HCT116 (cell line): ENCODE data around the gene UPF1. TPM values are rescaled to one million over a fixed set of nuclear protein-coding genes. Genes with fewer than 3 reads are reported as not detected.

Experiments used
- ATAC-seq: fragments of 200-7000 bp; cut with Tn5 transposase; 2 replicates; pipeline ENCODE4 v1.9.1; 2020; ENCODE audit warnings: mild to moderate bottlenecking, moderate library complexity
- BruUV-seq: library from RNA; stranded (reverse); fragments of 400-500 nt; replicated peaks from 2 replicates; lab custom pipeline; 2021; lab: Mats Ljungman, UMichigan
- CTCF ChIA-PET: fragments of 300-600 bp; sonication (Branson Sonifier 250); formaldehyde crosslinking; loops from one replicate; lab custom pipeline; 2021; ENCODE audit warnings: antibody characterized with exemption; lab: Charles Lee
- POLR2A ChIA-PET: fragments of 300-600, 350-600 bp; sonication (Branson Sonifier 250); formaldehyde crosslinking; loops from one replicate; lab custom pipeline; 2021; ENCODE audit warnings: antibody characterized with exemption; lab: Charles Lee
- RAD21 ChIA-PET, 2 experiments: fragments of 300-600 bp; sonication (Branson Sonifier 250); formaldehyde crosslinking; loops; one replicate each; lab custom pipeline; 2023; ENCODE audit warnings: low total read pairs in 2 of 2; ENCODE audit not compliant: uncharacterized antibody in 2 of 2, unreplicated experiment in 2 of 2, low non-redundant PET in 1 of 2; lab: Charles Lee
- DNase-seq: peaks from one replicate; pipeline ENCODE4 v3.0.0-alpha.2; 2010; ENCODE audit warnings: low read depth, low spot score
- H2AFZ ChIP-seq: fragments of 200-600 bp; shearing (Covaris generic), sonication (generic); 2 replicates; pipeline ENCODE4 v1.6.1; 2017; ENCODE audit warnings: low read depth, mixed run types, mixed read lengths, antibody characterized with exemption, low read length; ENCODE audit not compliant: poor library complexity, severe bottlenecking
- H3K27ac ChIP-seq: 2 replicates; pipeline ENCODE4 v1.5.1; 2012; ENCODE audit warnings: low read depth, low read length
- H3K27me3 ChIP-seq: fragments of 200-600 bp; sonication (generic); 2 replicates; pipeline ENCODE4 v1.6.1; 2016; ENCODE audit warnings: mixed run types, low read length, mixed read lengths; ENCODE audit not compliant: insufficient read depth
- H3K36me3 ChIP-seq, 2 experiments: fragments of 200-500 bp in 1 of 2; fragments of 200-600 bp in 1 of 2; sonication (Bioruptor generic) in 1 of 2; sonication (generic) in 1 of 2; 2 replicates each; pipeline versions ENCODE4 v1.5.1 to v1.6.1; 2014 to 2016; ENCODE audit warnings: low read length in 2 of 2, inconsistent platforms in 1 of 2, mixed read lengths in 1 of 2, mixed run types in 1 of 2; ENCODE audit not compliant: insufficient read depth in 2 of 2, control insufficient read depth in 1 of 2
- H3K4me1 ChIP-seq, 2 experiments: fragments of 200-600 bp in 1 of 2; sonication (generic) in 1 of 2; 2 replicates each; pipeline versions ENCODE4 v1.5.1 to v1.6.1; 2012 to 2017; ENCODE audit warnings: low read length in 2 of 2, inconsistent platforms in 1 of 2, mild to moderate bottlenecking in 1 of 2, mixed read lengths in 1 of 2, mixed run types in 1 of 2, moderate library complexity in 1 of 2; ENCODE audit not compliant: insufficient read depth in 2 of 2, control insufficient read depth in 1 of 2
- H3K4me2 ChIP-seq: fragments of 200-600 bp; sonication (generic); 2 replicates; pipeline ENCODE4 v1.6.1; 2017; ENCODE audit warnings: mixed run types, low read length, mixed read lengths
- H3K4me3 ChIP-seq, 2 experiments: fragments of 200-600 bp in 1 of 2; sonication (generic) in 1 of 2; replicated peaks in 1 of 2; 2 replicates each; pipeline ENCODE4 v1.5.1; 2011 to 2016; ENCODE audit warnings: low read length in 2 of 2, control low read depth in 1 of 2, low read depth in 1 of 2, mild to moderate bottlenecking in 1 of 2, mixed read lengths in 1 of 2, mixed run types in 1 of 2
- H3K79me2 ChIP-seq: fragments of 200-600 bp; sonication (generic); 2 replicates; pipeline ENCODE4 v1.6.1; 2017; ENCODE audit warnings: mild to moderate bottlenecking, mixed run types, low read length, moderate library complexity, mixed read lengths; ENCODE audit not compliant: insufficient read depth
- H3K9ac ChIP-seq: fragments of 200-600 bp; sonication (generic); 2 replicates; pipeline ENCODE4 v1.6.1; 2016; ENCODE audit warnings: low read length, mixed read lengths
- H3K9me2 ChIP-seq: fragments of 200-600 bp; sonication (generic), shearing (Covaris generic); 2 replicates; pipeline ENCODE4 v1.6.1; 2017; ENCODE audit warnings: mixed run types, mild to moderate bottlenecking, moderate library complexity; ENCODE audit not compliant: insufficient read depth
- H3K9me3 ChIP-seq, 2 experiments: fragments of 200-500 bp in 1 of 2; fragments of 200-600 bp in 1 of 2; sonication (Bioruptor generic) in 1 of 2; sonication (generic) in 1 of 2; 2 replicates each; pipeline ENCODE4 v1.6.1; 2014 to 2017; ENCODE audit warnings: low read length in 2 of 2, mixed read lengths in 2 of 2, inconsistent platforms in 1 of 2, low read depth in 1 of 2, mild to moderate bottlenecking in 1 of 2, mixed run types in 1 of 2, moderate library complexity in 1 of 2; ENCODE audit not compliant: control insufficient read depth in 1 of 2, insufficient read depth in 1 of 2
- H4K20me1 ChIP-seq: fragments of 200-600 bp; sonication (generic), shearing (Covaris generic); 2 replicates; pipeline ENCODE4 v1.6.1; 2017; ENCODE audit warnings: mixed run types, mild to moderate bottlenecking, moderate library complexity; ENCODE audit not compliant: insufficient read depth
- CEBPB ChIP-seq: IDR thresholded peaks from 2 replicates; pipeline ENCODE4 v1.6.1; 2012; ENCODE audit warnings: low read depth
- EGR1 ChIP-seq: IDR thresholded peaks from 2 replicates; pipeline ENCODE4 v1.6.1; 2012; ENCODE audit warnings: low read depth
- EZH2 ChIP-seq: fragments of 200-600 bp; sonication (generic); IDR thresholded peaks from 2 replicates; pipeline ENCODE4 v1.6.1; 2017; ENCODE audit warnings: antibody characterized with exemption, mixed run types
- JUND ChIP-seq: IDR thresholded peaks from 2 replicates; pipeline ENCODE4 v1.6.1; 2012
- POLR2A ChIP-seq: IDR thresholded peaks from 2 replicates; pipeline ENCODE4 v1.7.0; 2011; ENCODE audit warnings: borderline replicate concordance; ENCODE audit not compliant: insufficient read depth, insufficient read length; ENCODE audit errors: extremely low read depth
- POLR2AphosphoS5 ChIP-seq: IDR thresholded peaks from 2 replicates; pipeline ENCODE4 v1.6.1; 2011; ENCODE audit warnings: mild to moderate bottlenecking, low read depth, low read length, moderate library complexity
- RAD21 ChIP-seq: IDR thresholded peaks from 2 replicates; pipeline ENCODE4 v1.6.1; 2012; ENCODE audit warnings: low read depth, mild to moderate bottlenecking
- TCF7L2 ChIP-seq: IDR thresholded peaks from 2 replicates; pipeline ENCODE4 v1.7.0; 2011; ENCODE audit warnings: borderline replicate concordance, inconsistent platforms; ENCODE audit not compliant: insufficient read depth, insufficient read length; ENCODE audit errors: extremely low read depth
- YY1 ChIP-seq: IDR thresholded peaks from 2 replicates; pipeline ENCODE4 v1.6.1; 2011; ENCODE audit warnings: low read length, low read depth, moderate library complexity, mild to moderate bottlenecking; ENCODE audit not compliant: insufficient replicate concordance; ENCODE audit errors: extremely low read depth
- ZFX ChIP-seq: fragments of 450-650 bp; IDR thresholded peaks from 2 replicates; pipeline ENCODE4 v1.6.1; 2017
- ZNF274 ChIP-seq: fragments of 200-500 bp; sonication (Bioruptor generic); IDR thresholded peaks from 2 replicates; pipeline ENCODE4 v1.6.1; 2014; ENCODE audit warnings: mild to moderate bottlenecking, low read depth, low read length, inconsistent platforms
- intact Hi-C: fragments of 100-400 bp; cut with micrococcal nuclease; formaldehyde crosslinking; loops from 2 replicates; pipeline ENCODE4 v1.10.0; 2022
- total RNA-seq: library from RNA; stranded (reverse); gene quantifications from one replicate; pipeline ENCODE4 v1.2.1, GENCODE V29; 2021; ENCODE audit not compliant: unreplicated experiment
- TF ChIP-seq, protein P1 (sequence below), 3 experiments: fragments of 200-600 bp in 1 of 3; sonication (generic) in 1 of 3; IDR thresholded peaks in 2 of 3; conservative IDR thresholded peaks in 1 of 3; 2 replicates each; pipeline ENCODE4 v1.5.1; 2012 to 2017; ENCODE audit warnings: low read depth in 2 of 3, low read length in 2 of 3, antibody characterized with exemption in 1 of 3, borderline replicate concordance in 1 of 3, control low read depth in 1 of 3, mild to moderate bottlenecking in 1 of 3, mixed read lengths in 1 of 3, mixed run types in 1 of 3, moderate library complexity in 1 of 3; ENCODE audit not compliant: insufficient read depth in 1 of 3
- TF ChIP-seq, protein P2 (sequence below): IDR thresholded peaks from 2 replicates; pipeline ENCODE4 v1.6.1; 2012

The UPF1 gene
- total RNA-seq, 1 experiment from 2014 or later = 78.5 TPM

DNA sequence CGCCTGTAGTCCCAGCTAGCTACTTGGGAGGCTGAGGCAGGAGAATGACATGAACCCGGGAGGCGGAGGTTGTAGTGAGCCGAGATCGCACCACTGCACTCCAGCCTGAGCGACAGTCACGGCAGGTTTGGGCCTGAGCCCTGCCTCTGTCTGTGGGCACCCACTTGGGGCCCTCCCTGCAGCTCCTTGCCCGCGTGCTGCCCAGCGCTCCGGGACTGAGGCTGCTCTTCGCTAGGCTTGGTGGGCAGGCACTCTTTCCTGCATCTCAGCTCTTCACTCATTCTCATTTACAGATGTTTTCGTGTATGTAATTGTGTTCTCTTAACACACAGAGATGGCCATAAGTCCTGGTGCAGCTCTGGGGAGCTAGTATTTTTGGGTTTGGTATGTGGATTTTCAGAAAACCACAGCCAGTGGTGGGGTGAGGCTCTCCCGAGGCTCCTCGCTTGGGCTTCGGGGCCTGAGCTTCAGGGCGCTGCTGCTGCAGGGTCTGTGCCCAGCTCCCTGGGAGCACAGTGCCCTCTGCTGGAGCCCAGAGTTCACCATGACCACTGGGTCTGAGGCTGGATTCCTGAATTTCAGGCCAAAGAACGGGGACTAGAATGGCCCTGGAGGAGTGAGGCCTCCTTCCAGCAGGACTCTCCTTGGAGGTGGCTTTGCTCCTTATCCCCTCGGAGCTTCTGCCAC, 15.2 kb downstream of the UPF1 start:
- ChIA-PET CTCF (interaction anchor here (0.7 to 2.8 kb wide), 15 partner anchors 9 to 406 kb away, joined by 3 to 39 read pairs (median 5); partner anchors contain the start of genes REX1BD and UPF1), POLR2A (interaction anchor here (0.9 kb wide), 1 partner anchor 14 kb away, joined by 4 read pairs; no protein-coding TSS in a partner anchor), RAD21 (no interaction called here)
- H3K4me3 ChIP-seq = no peak overlapping the region
- H3K9me3 ChIP-seq = no peaks in the 10 kb centered on the region
- H3K79me2 ChIP-seq = peaks cover 94% of the 10 kb centered on the region
- no peak overlapping the region for H2AFZ ChIP-seq
- H3K9ac ChIP-seq = no peak overlapping the region
- intact Hi-C loops = loop anchor here (1.0 to 5.0 kb wide), 3 partner anchors 76 to 395 kb away; no protein-coding TSS in a partner anchor
- no peak overlapping the region; the same call in 1 of the 2 replicates for H3K27ac ChIP-seq
- DNase-seq (no peak), ATAC-seq (peak; percentile 95)
- no peaks in the 10 kb centered on the region for H3K9me2 ChIP-seq
- H3K27me3 ChIP-seq = no peaks in the 10 kb centered on the region
- H3K4me1 ChIP-seq = 0 out of 4 replicates have a peak, but pooled peaks cover 0 to 4% of the 10 kb centered on the region in 2 experiments
- peaks cover 22% of the 10 kb centered on the region; the same call in 1 of the 2 replicates for H4K20me1 ChIP-seq
- peaks cover 24 to 47% of the 10 kb centered on the region in 2 experiments for H3K36me3 ChIP-seq
- BruUV-seq = no TSS peak
- no peak overlapping the region for H3K4me2 ChIP-seq
- TF ChIP-seq JUND = no peak
- no peak for TF ChIP-seq YY1
- TF ChIP-seq CEBPB = no peak
- no peak for TF ChIP-seq ZNF274
- TF ChIP-seq POLR2A = no peak
- TF ChIP-seq RAD21 = peak; percentile 88
- no peak for TF ChIP-seq ZFX
- no peak for TF ChIP-seq EGR1
- TF ChIP-seq, protein P1, sequence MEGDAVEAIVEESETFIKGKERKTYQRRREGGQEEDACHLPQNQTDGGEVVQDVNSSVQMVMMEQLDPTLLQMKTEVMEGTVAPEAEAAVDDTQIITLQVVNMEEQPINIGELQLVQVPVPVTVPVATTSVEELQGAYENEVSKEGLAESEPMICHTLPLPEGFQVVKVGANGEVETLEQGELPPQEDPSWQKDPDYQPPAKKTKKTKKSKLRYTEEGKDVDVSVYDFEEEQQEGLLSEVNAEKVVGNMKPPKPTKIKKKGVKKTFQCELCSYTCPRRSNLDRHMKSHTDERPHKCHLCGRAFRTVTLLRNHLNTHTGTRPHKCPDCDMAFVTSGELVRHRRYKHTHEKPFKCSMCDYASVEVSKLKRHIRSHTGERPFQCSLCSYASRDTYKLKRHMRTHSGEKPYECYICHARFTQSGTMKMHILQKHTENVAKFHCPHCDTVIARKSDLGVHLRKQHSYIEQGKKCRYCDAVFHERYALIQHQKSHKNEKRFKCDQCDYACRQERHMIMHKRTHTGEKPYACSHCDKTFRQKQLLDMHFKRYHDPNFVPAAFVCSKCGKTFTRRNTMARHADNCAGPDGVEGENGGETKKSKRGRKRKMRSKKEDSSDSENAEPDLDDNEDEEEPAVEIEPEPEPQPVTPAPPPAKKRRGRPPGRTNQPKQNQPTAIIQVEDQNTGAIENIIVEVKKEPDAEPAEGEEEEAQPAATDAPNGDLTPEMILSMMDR (IDR thresholded peaks at IDR 0.05 in 2 of 3, conservative IDR thresholded peaks at IDR 0.05 in 1 of 3; ENCODE audit: borderline replicate concordance in 1 of 3, insufficient read depth in 1 of 3, low read depth in 2 of 3, low read length in 2 of 3) = peak; percentile 74 to 90 (median 87); a peak in 5 of 6 replicates
- no peak for TF ChIP-seq POLR2AphosphoS5
- no peak for TF ChIP-seq EZH2
- TF ChIP-seq TCF7L2 = no peak
- TF ChIP-seq, protein P2, sequence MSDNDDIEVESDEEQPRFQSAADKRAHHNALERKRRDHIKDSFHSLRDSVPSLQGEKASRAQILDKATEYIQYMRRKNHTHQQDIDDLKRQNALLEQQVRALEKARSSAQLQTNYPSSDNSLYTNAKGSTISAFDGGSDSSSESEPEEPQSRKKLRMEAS = no peak
